HG02852 (cell line): ENCODE results near the gene ZFP3.
"Not testable (repeated sequence)": the region's sequence is repeated elsewhere in the genome, so short reads cannot be mapped to it uniquely, and the experiment has no call there.

Experiments used
- ATAC-seq: cut with Tn5 transposase; IDR thresholded peaks from one replicate; pipeline ENCODE4 v1.9.1; 2021; ENCODE audit warnings: mild to moderate bottlenecking, moderate library complexity; ENCODE audit not compliant: unreplicated experiment

Gene ZFP3

GRCh38 chr17:5123343-5124124 lies 45.3 kb downstream of the ZFP3 start:
- no peak for ATAC-seq

DNA sequence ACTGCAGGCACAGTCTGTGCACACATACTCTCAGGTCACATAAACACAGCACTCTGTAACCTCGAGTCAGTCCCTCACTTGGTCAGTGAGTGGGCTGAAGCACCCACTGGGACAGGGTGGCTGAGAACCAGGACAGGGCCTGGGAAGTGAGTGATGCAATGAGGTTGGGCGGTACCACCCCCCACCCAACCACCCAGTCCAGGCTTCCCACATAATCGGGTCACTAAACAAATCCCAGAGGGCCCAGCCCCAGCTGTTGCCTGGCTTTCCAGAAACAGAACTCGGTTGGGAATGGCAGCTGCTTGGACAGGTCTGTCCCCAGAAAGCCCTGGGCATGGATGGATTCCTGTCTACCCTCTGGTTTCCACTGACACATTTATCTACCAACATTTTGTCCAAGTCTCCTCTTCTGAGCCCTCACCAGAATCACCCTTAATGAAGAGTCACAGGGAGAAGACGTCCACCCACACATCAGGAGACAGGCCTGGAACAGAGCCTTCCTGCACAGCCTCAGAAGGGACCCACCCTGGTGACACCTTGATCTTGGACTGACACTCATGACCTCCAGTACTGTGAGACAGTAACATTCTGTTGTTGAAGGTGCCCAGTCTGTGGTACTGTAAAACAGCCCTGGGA lies 46.0 kb downstream of the ZFP3 start:
- not testable (repeated sequence) for ATAC-seq

GRCh38 chr17:5124896-5125295 lies 46.6 kb downstream of the ZFP3 start:
- ATAC-seq, result not testable (repeated sequence)

DNA sequence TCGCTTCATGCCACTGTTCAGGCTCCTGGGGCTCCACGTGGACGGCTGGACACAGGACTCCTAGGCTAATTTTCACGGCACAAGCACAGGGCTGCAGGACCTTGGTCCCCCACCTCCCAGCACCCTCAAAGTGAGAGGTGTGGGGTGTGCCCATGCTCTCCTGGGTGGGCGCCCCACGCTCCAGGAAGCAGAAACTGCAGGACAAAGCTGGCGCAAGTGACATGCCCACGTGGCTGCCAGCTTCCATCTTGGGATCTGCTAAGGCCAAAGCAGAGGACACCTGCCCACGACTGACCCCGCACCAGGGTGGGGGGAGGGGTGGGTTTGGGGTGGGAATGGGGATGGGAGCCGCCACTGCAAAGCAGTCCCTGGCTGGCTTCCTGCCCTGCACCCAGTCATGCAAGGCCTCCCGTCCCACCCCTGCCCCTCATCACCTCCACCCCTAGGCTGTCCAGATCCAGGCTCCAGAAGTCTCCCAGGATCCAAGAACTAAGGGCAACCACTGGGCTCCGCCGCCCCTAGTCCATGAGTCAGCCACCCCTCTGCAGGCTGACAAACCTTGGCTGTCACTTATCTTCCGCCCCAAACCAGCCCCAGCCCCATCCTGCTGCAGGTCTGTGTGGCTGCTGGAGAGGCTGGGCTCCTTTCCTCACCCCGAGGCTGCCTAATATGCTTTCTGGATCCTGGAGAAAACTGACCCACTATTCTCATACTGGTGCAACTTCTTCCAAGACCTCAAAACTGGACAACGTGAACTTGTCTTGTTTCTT lies 48.6 kb downstream of the ZFP3 start:
- ATAC-seq, result no peak

DNA sequence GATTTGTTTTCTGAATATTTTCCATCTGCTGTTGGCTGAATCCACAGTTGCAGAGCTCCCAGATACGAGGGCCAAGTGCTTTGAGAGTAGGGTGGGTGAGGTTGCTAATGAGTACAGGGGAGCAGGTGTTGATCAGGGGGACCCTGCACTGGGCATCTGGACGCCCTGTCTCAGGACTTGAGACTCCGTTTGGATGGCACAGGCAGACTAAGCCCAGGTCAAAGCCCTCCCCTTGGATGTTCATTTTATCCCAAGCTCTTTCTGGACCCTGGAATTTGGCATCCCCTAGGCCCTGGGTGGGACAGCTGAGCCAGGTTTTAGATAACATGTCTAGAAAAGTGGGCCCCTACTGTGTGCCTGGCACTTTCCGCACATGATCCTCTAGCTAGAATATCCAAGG lies 49.6 kb downstream of the ZFP3 start:
- ATAC-seq, result no peak

DNA sequence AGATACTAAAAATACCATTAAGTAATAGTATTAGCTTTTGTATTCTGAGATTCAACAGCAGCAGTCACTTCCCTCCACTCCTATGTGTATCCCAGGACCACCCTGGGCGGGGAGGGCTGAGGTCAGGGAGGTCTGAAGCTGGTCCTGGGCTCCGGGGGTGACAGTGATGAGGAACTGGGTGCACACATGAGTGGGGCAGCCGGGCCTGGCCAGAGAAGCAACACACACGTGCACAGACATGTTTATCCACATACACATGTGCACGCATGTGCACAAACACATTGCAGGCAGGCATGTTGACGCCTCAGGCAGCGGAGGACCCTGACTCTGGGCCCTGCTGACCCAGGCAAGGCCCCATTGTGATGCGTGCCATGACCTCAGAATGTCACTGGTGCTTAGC lies 50.1 kb downstream of the ZFP3 start:
- ATAC-seq, result not testable (repeated sequence)

DNA sequence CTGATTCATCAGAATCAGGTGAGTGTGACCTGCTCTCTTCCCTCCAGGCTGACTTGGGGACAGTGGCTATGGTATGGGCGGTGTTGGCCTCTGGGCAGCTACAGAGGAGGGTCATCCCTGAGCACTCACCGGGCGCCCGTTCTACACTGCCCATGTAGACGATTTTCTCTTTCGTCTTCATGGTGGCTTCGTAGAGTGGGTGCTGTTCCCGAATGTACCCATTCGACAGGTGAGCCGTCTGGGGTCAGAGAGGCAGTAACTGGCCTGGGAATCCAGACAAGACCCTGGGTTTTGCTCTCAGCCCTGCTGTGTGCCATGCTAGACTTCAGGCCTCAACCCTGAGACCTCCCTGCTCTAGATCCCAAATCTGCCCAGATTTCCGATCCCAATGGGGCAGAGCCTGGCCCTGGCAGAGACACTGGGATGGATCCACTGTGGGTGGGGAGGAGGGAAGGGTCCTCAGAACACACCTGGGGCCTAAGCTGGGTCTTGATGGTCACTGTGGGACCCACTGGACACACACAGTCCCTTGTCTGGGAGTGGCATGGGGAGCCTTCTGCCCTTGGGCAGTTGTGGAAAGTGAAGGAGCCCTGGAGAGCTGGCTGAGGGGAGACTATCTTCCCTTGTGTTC lies 50.8 kb downstream of the ZFP3 start:
- no peak for ATAC-seq

DNA sequence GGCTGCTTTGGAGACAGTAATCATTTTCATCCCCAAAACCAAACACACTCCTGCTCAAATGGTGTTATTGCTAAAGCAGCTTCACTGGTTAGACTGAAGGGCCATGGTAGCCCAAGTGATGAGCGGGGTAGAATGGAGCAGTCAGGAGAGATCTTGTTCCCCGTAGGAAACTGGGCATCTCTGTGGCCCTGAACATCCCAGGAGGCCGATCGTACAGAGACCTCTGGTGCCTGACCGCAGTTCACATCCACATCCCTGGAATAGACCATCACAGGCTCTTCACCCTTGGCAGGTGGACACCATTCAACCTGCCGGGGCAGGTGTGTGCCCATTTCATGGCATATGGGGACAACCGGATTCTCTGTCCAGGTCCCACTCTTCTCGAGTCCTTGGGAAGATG lies 51.5 kb downstream of the ZFP3 start:
- ATAC-seq, result not testable (repeated sequence)

GRCh38 chr17:5130261-5130660 lies 52.0 kb downstream of the ZFP3 start:
- not testable (repeated sequence) for ATAC-seq

DNA sequence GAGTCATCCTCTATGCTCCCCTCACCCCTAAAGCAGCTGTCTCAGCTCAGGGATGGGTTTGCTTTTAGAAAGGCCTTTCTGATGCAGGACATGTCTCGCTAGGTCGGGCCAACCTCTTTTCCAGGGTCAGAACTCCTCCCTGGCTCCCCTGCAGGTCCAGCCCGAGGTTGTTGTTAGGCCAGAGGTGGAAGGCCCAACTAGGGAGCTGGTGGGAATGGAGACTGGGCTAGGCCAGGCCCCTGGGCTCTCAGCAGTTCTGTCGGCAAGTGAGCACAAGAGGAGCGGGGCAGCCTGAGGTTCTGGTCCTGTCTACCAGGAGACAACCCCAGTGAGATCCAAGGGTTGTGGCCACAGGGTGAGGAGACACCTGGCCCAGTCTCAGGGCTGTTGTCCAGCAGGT lies 52.4 kb downstream of the ZFP3 start:
- ATAC-seq, result not testable (repeated sequence)

- no peak for ATAC-seq
Observed at GRCh38 chr17:5131146-5131715, 53.0 kb downstream of the ZFP3 start.

DNA sequence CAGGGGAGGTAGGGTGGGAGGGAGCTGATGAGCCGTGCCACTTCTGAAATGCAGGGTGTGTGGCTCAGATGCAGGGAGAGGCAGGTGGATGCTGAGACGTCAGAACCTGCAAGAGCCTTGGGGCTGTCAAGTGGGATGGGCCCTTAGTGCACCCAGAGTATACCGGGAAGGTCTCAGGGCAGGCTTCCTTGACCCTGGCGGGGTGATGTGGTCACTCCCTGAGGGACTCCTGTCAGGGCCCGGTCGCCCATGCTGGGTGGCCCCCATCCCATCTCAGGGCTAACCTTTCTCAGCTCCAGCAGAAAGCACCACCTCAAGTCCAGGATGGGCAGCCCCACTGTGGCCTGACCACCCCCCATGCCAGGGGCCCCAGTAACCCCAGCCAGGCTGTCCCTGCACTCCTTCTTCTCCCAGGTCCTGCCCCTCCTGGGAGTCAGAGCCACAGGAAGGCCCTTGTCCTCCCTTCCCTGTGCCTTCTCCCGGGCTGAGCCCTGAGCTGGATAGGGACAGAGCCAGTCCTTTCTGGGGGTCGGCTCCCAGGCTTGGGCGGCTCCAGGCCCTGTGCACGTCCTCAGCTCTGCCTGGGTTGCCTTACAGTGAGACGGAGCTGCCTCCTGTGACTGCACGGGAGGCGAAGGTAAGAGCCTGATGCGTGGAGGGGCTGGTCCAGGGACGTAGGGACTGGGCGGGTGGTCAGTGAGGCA lies 53.7 kb downstream of the ZFP3 start:
- ATAC-seq, result not testable (repeated sequence)

- ATAC-seq, result not testable (repeated sequence)
Observed at GRCh38 chr17:5132503-5133225, 54.4 kb downstream of the ZFP3 start.

- no peak for ATAC-seq
Observed at GRCh38 chr17:5133311-5133710, 55.0 kb downstream of the ZFP3 start.

GRCh38 chr17:5133961-5134360 lies 55.7 kb downstream of the ZFP3 start:
- not testable (repeated sequence) for ATAC-seq

- not testable (repeated sequence) for ATAC-seq
Observed at GRCh38 chr17:5134571-5134970, 56.3 kb downstream of the ZFP3 start.

DNA sequence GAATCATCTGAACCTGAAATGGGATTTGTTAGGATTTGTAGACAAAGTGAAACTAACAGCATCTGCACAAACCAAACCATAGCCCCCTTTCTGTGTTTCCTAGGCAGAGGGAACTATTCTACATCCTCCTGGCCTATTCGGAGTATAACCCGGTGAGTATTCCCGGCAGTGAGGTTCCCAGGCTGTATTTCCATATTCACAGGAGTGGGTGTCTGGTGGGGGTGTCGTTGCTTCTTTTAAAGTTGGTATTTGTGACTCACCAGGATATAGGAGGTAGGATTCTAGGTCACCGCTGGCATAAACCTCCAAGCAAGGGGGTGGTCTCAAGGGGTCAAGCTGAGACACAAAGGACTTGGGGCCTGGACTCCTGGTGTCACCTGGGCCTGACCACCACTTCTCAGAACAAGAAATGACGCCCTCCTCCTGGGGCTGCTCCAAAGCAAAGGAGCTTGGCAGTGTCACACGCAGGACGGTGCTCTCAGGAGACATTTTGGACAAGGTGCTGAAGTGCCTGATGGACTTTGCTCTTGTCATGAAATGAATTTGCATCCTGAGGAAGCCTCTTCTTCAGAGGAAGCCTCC lies 57.0 kb downstream of the ZFP3 start:
- not testable (repeated sequence) for ATAC-seq

DNA sequence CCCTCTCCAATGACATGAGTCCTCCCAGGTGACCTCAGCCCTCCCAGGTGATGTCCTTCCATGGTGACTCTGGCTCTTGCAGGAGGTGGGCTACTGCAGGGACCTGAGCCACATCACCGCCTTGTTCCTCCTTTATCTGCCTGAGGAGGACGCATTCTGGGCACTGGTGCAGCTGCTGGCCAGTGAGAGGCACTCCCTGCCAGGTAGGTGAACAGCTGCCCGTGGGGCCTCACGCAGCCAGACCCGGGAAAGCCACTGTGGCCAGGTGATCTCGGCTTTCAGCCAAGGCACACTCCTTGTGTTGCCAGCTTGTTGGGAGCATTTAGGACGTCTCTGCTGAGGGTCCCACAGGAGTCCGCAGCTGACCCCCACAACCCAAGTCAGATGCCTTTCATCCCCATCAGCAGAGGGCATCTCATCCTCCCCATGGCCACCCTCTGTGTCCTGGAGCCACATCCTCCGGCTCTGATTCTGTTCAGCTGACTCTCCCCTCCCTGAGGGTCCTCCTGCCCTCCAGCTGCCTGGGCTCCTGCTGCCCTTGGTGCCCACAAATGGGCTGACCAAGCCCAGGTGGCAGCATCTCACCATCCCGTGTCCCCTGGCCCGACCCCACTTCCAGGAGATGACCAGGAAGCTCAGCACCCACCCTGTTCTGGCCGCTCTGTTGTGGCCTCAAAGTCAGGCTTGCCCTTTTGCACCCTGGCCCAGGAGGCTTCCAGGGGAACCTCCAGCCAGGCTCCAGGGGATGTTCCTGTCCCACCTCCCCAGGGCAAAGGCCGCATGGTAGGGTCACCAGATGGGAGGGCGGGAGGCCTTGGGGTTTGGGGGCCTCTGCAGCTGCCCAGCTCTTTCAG lies 57.7 kb downstream of the ZFP3 start:
- ATAC-seq, result no peak
